ENCODE data around the gene SLC30A9. TPM values are rescaled to one million over a fixed set of nuclear protein-coding genes. Genes with fewer than 3 reads are reported as not detected.
A peak's percentile ranks its signal among the peaks of the same experiment; 100 is the strongest.

The SLC30A9 gene
- total and polyA plus RNA-seq, 2 donors from 2014 or later, result 52.3 to 70.8 TPM

- Histone ChIP-seq H3K4me1 (ENCODE audit: control insufficient read depth in 2 of 3, insufficient read depth in 2 of 3, low read depth in 1 of 3, low read length in 3 of 3) (peaks cover 0 to 6% (median 5%) of the 10 kb centered on the region in 3 donors), H3K9ac (ENCODE audit: low read length in 3 of 3) (no peak overlapping the region), H3K27ac (ENCODE audit: low read depth in 2 of 2, low read length in 2 of 2) (no peak overlapping the region), H3K4me3 (ENCODE audit: low read length in 3 of 3) (no peak overlapping the region), H3K27me3 (ENCODE audit: control insufficient read depth, insufficient read depth, low read length) (no peaks in the 10 kb centered on the region), H3K9me3 (ENCODE audit: control insufficient read depth in 2 of 3, insufficient read depth in 1 of 3, low read length in 3 of 3) (no peaks in the 10 kb centered on the region), H3K36me3 (ENCODE audit: control insufficient read depth in 2 of 3, insufficient read depth in 3 of 3, low read length in 3 of 3) (no peaks in the 10 kb centered on the region)
- TF ChIP-seq, protein P1, sequence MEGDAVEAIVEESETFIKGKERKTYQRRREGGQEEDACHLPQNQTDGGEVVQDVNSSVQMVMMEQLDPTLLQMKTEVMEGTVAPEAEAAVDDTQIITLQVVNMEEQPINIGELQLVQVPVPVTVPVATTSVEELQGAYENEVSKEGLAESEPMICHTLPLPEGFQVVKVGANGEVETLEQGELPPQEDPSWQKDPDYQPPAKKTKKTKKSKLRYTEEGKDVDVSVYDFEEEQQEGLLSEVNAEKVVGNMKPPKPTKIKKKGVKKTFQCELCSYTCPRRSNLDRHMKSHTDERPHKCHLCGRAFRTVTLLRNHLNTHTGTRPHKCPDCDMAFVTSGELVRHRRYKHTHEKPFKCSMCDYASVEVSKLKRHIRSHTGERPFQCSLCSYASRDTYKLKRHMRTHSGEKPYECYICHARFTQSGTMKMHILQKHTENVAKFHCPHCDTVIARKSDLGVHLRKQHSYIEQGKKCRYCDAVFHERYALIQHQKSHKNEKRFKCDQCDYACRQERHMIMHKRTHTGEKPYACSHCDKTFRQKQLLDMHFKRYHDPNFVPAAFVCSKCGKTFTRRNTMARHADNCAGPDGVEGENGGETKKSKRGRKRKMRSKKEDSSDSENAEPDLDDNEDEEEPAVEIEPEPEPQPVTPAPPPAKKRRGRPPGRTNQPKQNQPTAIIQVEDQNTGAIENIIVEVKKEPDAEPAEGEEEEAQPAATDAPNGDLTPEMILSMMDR (IDR thresholded peaks at IDR 0.05; ENCODE audit: borderline replicate concordance, extremely low read depth, insufficient read depth), result no peak
- DNase-seq (no peak), FAIRE-seq (no peak)
- intact Hi-C loops (cut with DNase I), result no loop called here
Measured at GRCh38 chr4:41982716-41983115, 7.6 kb upstream of the SLC30A9 start.

DNA sequence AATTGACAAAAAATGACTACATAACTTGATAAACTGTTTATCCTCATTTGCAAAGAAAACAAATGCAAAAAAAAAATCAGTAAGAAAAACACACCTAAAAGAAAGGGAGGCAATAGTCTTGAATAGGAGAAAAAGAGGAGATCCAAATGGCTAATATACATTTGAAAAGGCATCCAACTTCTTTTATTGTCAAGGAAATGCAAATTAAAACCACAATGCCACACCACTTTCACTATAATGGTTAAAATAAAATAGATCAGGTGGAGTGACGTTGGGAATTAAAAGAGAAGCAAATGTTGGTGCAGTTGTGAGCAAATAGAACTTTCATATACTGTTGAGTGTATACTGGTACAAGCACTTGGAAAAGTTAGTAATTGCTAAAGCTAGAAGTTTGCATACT, 5.2 kb upstream of the SLC30A9 start:
- TF ChIP-seq, protein P1 (IDR thresholded peaks at IDR 0.05; ENCODE audit: borderline replicate concordance, extremely low read depth, insufficient read depth), result no peak
- no peak overlapping the region for H3K9ac ChIP-seq (ENCODE audit: low read length in 3 of 3)
- no peaks in the 10 kb centered on the region for H3K27me3 ChIP-seq (ENCODE audit: control insufficient read depth, insufficient read depth, low read length)
- H3K36me3 ChIP-seq (ENCODE audit: control insufficient read depth in 2 of 3, insufficient read depth in 3 of 3, low read length in 3 of 3), result no peaks in the 10 kb centered on the region
- H3K9me3 ChIP-seq (ENCODE audit: control insufficient read depth in 2 of 3, insufficient read depth in 1 of 3, low read length in 3 of 3), result no peaks in the 10 kb centered on the region
- peaks cover 0 to 13% (median 2%) of the 10 kb centered on the region in 3 donors for H3K4me1 ChIP-seq (ENCODE audit: control insufficient read depth in 2 of 3, insufficient read depth in 2 of 3, low read depth in 1 of 3, low read length in 3 of 3)
- no peak overlapping the region for H3K4me3 ChIP-seq (ENCODE audit: low read length in 3 of 3)
- no peak for DNase-seq
- H3K27ac ChIP-seq (ENCODE audit: low read depth in 2 of 2, low read length in 2 of 2), result no peak overlapping the region
- intact Hi-C loops (cut with DNase I), result no loop called here
- no peak for FAIRE-seq

DNA sequence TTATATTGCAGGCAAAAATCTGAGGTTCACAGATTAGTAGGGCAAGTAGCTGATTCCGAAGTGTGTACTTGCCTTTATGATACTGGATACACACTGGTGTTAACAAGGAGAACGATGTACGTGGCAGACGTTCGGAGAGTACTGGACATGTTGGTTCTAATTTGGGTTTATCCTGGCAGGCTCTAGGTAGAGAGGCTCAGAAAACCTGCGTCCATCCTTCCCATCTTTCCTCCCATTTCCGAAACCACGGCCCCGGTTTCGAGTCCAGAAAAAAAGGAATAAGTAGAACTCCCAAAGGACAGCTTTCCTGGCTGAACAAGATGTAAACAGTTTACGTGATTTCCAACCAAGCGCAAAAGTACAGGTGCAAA, 351 bp upstream of the SLC30A9 start:
- Histone ChIP-seq H3K9ac (ENCODE audit: low read length in 3 of 3) (peak overlapping the region; percentile 53 to 99 (median 75)), H3K4me3 (ENCODE audit: low read length in 3 of 3) (peak overlapping the region; percentile 86 to 95 (median 94)), H3K36me3 (ENCODE audit: control insufficient read depth in 2 of 3, insufficient read depth in 3 of 3, low read length in 3 of 3) (no peaks in the 10 kb centered on the region), H3K9me3 (ENCODE audit: control insufficient read depth in 2 of 3, insufficient read depth in 1 of 3, low read length in 3 of 3) (no peaks in the 10 kb centered on the region), H3K27ac (ENCODE audit: low read depth in 2 of 2, low read length in 2 of 2) (peak overlapping the region; percentile 6 to 73), H3K4me1 (ENCODE audit: control insufficient read depth in 2 of 3, insufficient read depth in 2 of 3, low read depth in 1 of 3, low read length in 3 of 3) (peaks cover 3 to 21% (median 8%) of the 10 kb centered on the region in 3 donors), H3K27me3 (ENCODE audit: control insufficient read depth, insufficient read depth, low read length) (no peaks in the 10 kb centered on the region)
- TF ChIP-seq, protein P1 (IDR thresholded peaks at IDR 0.05; ENCODE audit: borderline replicate concordance, extremely low read depth, insufficient read depth), result no peak
- intact Hi-C loops (cut with DNase I), result no loop called here
- FAIRE-seq (no peak), DNase-seq (no peak)

Measured in kidney (tissue), 14 donors.